ENCODE measurements around the gene PLCH1.

- TF ChIP-seq TCF12 (IDR thresholded peaks at IDR 0.05; ENCODE audit: low read depth, low read length) (no peak), POLR2A (IDR thresholded peaks at IDR 0.05; ENCODE audit: control extremely low read depth in 1 of 2, low read depth in 2 of 2, low read length in 2 of 2) (no peak), CTCF (IDR thresholded peaks at IDR 0.05; ENCODE audit: control extremely low read depth in 1 of 3, insufficient read depth in 1 of 3, low read depth in 1 of 3, low read length in 3 of 3) (no peak), KDM1A (IDR thresholded peaks at IDR 0.05; ENCODE audit: borderline replicate concordance, low read length) (no peak), BACH1 (IDR thresholded peaks at IDR 0.05; ENCODE audit: low read length) (no peak), POLR2AphosphoS5 (IDR thresholded peaks at IDR 0.05; ENCODE audit: low read depth, low read length) (no peak), CEBPB (IDR thresholded peaks at IDR 0.05; ENCODE audit: low read depth, low read length) (no peak), ATF2 (IDR thresholded peaks at IDR 0.05; ENCODE audit: low read length) (no peak), TAF1 (IDR thresholded peaks at IDR 0.05; ENCODE audit: low read depth, low read length) (no peak), JUND (IDR thresholded peaks at IDR 0.05; ENCODE audit: low read length) (no peak), NRF1 (IDR thresholded peaks at IDR 0.05; ENCODE audit: low read depth, low read length) (no peak)
These were observed 139.9 kb downstream of the PLCH1 start for GRCh38 chr3:155604967-155605366.

Data from H1 (cell line).